Ovary (tissue), 9 donors: Measurements from ENCODE around the gene COPE. TPM values are rescaled to one million over a fixed set of nuclear protein-coding genes. Genes with fewer than 3 reads are reported as not detected.

Source experiments
- DNase-seq, 5 donors: peaks; one replicate each; pipeline ENCODE4 v3.0.0-alpha.2; 2019 to 2020
- H3K27ac ChIP-seq, 2 donors: fragments of 200-600 bp; one replicate each; pipeline versions ENCODE4 v1.5.1 to v1.8.0; 2019 to 2022
- H3K27me3 ChIP-seq: fragments of 200-600 bp; one replicate; pipeline ENCODE4 v1.8.0; 2022
- H3K36me3 ChIP-seq: fragments of 200-600 bp; sonication (generic); one replicate; pipeline ENCODE4 v1.5.1; 2019
- H3K4me1 ChIP-seq: one replicate; pipeline ENCODE4 v1.8.1; 2013; ENCODE audit warnings: mild to moderate bottlenecking, moderate library complexity; ENCODE audit not compliant: insufficient read depth
- H3K4me3 ChIP-seq: fragments of 200-600 bp; sonication (generic); one replicate; pipeline ENCODE4 v1.5.1; 2017
- H3K9me3 ChIP-seq, 2 donors: fragments of 200-600 bp in 1 of 2; sonication (generic) in 1 of 2; one replicate each; pipeline versions ENCODE4 v1.5.1 to v1.8.1; 2013 to 2019; ENCODE audit warnings: mild to moderate bottlenecking in 1 of 2, moderate library complexity in 1 of 2
- EP300 ChIP-seq: sonication (generic); formaldehyde crosslinking; IDR thresholded peaks from one replicate; pipeline ENCODE4 v1.6.1; 2017; ENCODE audit warnings: antibody characterized with exemption
- POLR2A ChIP-seq: fragments of 450-650 bp; IDR thresholded peaks from one replicate; pipeline ENCODE4 v1.6.1; 2017; ENCODE audit warnings: antibody characterized with exemption, mild to moderate bottlenecking, moderate library complexity
- WGBS, 3 donors: extraction: QIAGEN DNeasy Blood & Tissue Kit in 1 of 3; methylation state at CpG; one replicate each; pipeline versions ENCODE4 v1.1.5 to v1.1.7; 2013 to 2017; 5-methylcytosine and 5-hydroxymethylcytosine counted together
- intact Hi-C, 4 donors: fragments of 100-400 bp; cut with DNase I; formaldehyde crosslinking; loops; one replicate each; pipeline versions ENCODE4 v1.11.0 to v1.15.1; 2022 to 2023
- polyA plus RNA-seq, 2 donors: library from polyadenylated mRNA; stranded (reverse); fragments of 200-250 nt in 1 of 2; fragments of 350-450 nt in 1 of 2; fragmentation: Illumina TruSeq in 1 of 2; extraction: RNeasy Lipid Tissue Mini Kit (QIAGEN cat#74804) in 1 of 2; gene quantifications; one replicate each; pipeline ENCODE4 v1.2.3, GENCODE V29; 2013 to 2014
- total RNA-seq, 7 donors: library from RNA; depleted of rRNA in 2 of 7; stranded (reverse); fragments of >200 nt in 2 of 7; fragmentation: NEBNext Ultra II Directional in 3 of 7; extraction: Animal tissue kit (Norgen Biotek cat#: 25700) in 3 of 7; gene quantifications; one replicate each; pipeline versions ENCODE4 v1.1.0 to v1.2.4, GENCODE V29; 2016 to 2023
- TF ChIP-seq, protein P1 (sequence below), 3 donors: fragments of 450-650 bp in 2 of 3; fragments of 200-600 bp in 1 of 3; IDR thresholded peaks; one replicate each; pipeline versions ENCODE4 v1.5.1 to v1.8.0; 2016 to 2022; ENCODE audit warnings: antibody characterized with exemption in 3 of 3, mild to moderate bottlenecking in 1 of 3
- donor health status: DM: no; HTN: no; CAD: no; lungs with moderate emphysema.
- donor health status: DM: no; HTN: no; CAD: no.
- donor health status: Bipolar disorder and iron deficiency.
- donor health status: DM: yes; HTN: yes; CAD: no.
- donor health status: DM: no; HTN: no; CAD: no.
- donor health status: DM: yes; HTN: yes; CAD: no.

COPE gene
- total and polyA plus RNA-seq, 9 donors = 11.3 to 140 (median 115) TPM

DNA sequence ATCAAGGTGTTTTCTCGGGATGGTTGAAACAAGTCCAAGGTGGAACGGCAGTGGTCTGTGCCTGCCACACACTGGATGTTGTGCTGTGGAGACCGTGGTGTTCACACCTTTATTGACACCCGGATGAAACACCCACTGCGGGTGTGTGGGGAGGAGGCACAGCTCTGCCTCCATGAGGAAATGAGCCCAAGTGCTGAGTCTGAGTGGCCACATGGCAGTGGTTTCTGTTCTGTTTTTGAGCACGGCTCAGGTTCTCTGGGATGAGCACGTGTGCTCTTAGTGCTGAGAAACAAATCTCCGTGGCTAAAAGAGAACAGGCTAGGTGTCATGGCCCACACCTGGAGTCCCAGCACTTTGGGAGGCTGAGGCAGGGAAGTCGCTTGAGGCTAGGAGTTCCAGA, 58.0 kb downstream of the COPE start:
- H3K4me1 ChIP-seq = no peaks in the 10 kb centered on the region
- no peaks in the 10 kb centered on the region for H3K27me3 ChIP-seq
- no peaks in the 10 kb centered on the region for H3K36me3 ChIP-seq
- 84 to 86% (median 85%) methylated on average over 9 of the region's 9 CpGs for whole genome bisulfite sequencing, 3 donors
- intact Hi-C loops = loop anchor here in 2 of 4 donors (10.0 kb wide), 2 partner anchors 84 to 406 kb away; partner anchors contain the start of gene HOMER3 (in 1 of the 2)
- no peak overlapping the region for H3K4me3 ChIP-seq
- no peak overlapping the region for H3K27ac ChIP-seq
- TF ChIP-seq POLR2A = no peak
- no peak for TF ChIP-seq EP300
- TF ChIP-seq, protein P1, sequence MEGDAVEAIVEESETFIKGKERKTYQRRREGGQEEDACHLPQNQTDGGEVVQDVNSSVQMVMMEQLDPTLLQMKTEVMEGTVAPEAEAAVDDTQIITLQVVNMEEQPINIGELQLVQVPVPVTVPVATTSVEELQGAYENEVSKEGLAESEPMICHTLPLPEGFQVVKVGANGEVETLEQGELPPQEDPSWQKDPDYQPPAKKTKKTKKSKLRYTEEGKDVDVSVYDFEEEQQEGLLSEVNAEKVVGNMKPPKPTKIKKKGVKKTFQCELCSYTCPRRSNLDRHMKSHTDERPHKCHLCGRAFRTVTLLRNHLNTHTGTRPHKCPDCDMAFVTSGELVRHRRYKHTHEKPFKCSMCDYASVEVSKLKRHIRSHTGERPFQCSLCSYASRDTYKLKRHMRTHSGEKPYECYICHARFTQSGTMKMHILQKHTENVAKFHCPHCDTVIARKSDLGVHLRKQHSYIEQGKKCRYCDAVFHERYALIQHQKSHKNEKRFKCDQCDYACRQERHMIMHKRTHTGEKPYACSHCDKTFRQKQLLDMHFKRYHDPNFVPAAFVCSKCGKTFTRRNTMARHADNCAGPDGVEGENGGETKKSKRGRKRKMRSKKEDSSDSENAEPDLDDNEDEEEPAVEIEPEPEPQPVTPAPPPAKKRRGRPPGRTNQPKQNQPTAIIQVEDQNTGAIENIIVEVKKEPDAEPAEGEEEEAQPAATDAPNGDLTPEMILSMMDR (IDR thresholded peaks at IDR 0.05) = no peak
- DNase-seq = no peak
- H3K9me3 ChIP-seq = no peaks in the 10 kb centered on the region

DNA sequence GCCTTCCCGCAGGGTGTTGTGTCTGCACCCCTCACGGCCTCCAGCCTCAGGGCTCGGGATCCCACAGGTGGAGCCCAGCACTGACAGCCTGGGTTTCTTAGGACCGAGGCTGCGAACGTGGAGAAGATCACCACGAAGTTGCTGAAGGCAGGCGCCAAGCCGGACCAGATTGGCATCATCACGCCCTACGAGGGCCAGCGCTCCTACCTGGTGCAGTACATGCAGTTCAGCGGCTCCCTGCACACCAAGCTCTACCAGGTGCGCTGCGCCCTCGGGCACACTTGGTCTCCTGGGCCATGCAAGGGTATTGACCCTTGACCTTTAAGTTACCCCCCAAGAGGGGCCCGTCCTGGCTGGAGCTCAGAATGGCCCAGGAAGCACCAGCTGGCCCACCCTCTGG, 58.5 kb downstream of the COPE start:
- H3K27ac ChIP-seq = no peak overlapping the region
- WGBS, 3 donors = 88 to 92% (median 88%) methylated on average over 17 of the region's 17 CpGs
- intact Hi-C loops = loop anchor here in 2 of 4 donors (10.0 kb wide), 2 partner anchors 84 to 406 kb away; partner anchors contain the start of gene HOMER3 (in 1 of the 2)
- no peaks in the 10 kb centered on the region for H3K4me1 ChIP-seq
- DNase-seq = peak in 1 of 5 donors; percentile 12
- TF ChIP-seq, protein P1 (IDR thresholded peaks at IDR 0.05) = no peak
- TF ChIP-seq POLR2A = no peak
- TF ChIP-seq EP300 = no peak
- no peaks in the 10 kb centered on the region for H3K36me3 ChIP-seq
- no peak overlapping the region for H3K4me3 ChIP-seq
- no peaks in the 10 kb centered on the region for H3K27me3 ChIP-seq
- H3K9me3 ChIP-seq = no peaks in the 10 kb centered on the region

DNA sequence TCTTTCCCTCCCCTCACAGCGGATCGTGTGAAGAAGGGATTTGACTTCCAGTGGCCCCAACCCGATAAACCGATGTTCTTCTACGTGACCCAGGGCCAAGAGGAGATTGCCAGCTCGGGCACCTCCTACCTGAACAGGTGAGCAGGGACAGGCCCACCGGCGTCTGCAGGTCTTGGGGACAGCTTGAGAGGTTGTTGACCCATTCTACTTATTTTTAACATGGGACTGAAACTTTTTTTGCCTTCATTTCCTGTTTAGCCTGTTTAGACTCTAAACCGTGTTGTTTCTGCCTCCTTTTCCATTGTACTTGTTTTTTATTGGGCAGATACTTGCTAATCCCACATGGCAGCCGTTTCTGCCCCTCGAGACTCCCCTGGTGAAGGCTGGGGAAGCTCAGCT, 58.9 kb downstream of the COPE start:
- TF ChIP-seq, protein P1 (IDR thresholded peaks at IDR 0.05) = no peak
- no peak for TF ChIP-seq EP300
- TF ChIP-seq POLR2A = no peak
- H3K27me3 ChIP-seq = no peaks in the 10 kb centered on the region
- no peaks in the 10 kb centered on the region for H3K4me1 ChIP-seq
- DNase-seq = no peak
- no peak overlapping the region for H3K27ac ChIP-seq
- WGBS, 3 donors = 74 to 83% (median 78%) methylated on average over 11 of the region's 11 CpGs
- intact Hi-C loops = loop anchor here in 2 of 4 donors (10.0 kb wide), 2 partner anchors 84 to 406 kb away; partner anchors contain the start of gene HOMER3 (in 1 of the 2)
- H3K4me3 ChIP-seq = no peak overlapping the region
- H3K36me3 ChIP-seq = no peaks in the 10 kb centered on the region
- no peaks in the 10 kb centered on the region for H3K9me3 ChIP-seq

DNA sequence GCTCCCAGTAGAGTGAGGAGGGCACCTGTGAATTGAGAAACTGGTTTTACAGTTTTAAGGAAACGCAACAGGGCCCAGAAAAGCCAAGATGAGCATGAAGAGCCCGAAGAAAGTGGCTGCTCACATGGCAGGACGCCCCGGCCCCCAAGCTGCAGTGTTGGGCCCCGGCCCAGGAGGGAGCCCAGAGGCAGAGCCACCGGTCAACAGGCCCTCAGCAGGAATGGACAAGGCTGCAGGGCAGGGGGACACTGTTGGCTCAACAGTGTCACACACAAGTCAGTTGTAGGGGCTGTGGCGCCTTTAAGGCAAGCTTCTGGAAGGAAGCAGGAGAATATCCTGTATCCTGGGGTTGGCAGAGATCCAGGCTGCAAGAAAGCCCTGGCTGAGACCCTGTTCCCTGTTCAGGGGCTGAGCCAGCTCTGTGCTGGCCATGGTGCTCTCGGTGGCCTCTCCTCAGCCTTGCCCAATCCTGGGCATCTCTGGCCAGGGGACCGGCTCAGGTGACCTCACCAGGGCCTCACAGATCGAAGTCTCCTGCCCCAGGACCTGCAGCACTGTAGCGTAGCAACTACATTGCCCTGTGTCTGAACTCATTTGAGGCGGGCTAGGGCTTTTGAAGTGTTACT, 59.4 kb downstream of the COPE start:
- intact Hi-C loops = loop anchor here in 3 of 4 donors (10.0 kb wide), 3 partner anchors 85 to 405 kb away; partner anchors contain the start of gene HOMER3 (in 1 of the 3)
- 80 to 84% (median 83%) methylated on average over 12 of the region's 12 CpGs for WGBS, 3 donors
- Histone ChIP-seq H3K4me1 (no peaks in the 10 kb centered on the region), H3K36me3 (no peaks in the 10 kb centered on the region), H3K4me3 (no peak overlapping the region), H3K27me3 (no peaks in the 10 kb centered on the region), H3K9me3 (no peaks in the 10 kb centered on the region), H3K27ac (no peak overlapping the region)
- TF ChIP-seq, protein P1 (IDR thresholded peaks at IDR 0.05) = no peak
- TF ChIP-seq EP300 = no peak
- no peak for TF ChIP-seq POLR2A
- DNase-seq = no peak
